GM19463 (cell line): ENCODE data around the gene OR2A5.
"Not testable (repeated sequence)": the region's sequence is repeated elsewhere in the genome, so short reads cannot be mapped to it uniquely, and the experiment has no call there.

Experiments
- ATAC-seq: cut with Tn5 transposase; IDR thresholded peaks from one replicate; pipeline ENCODE4 v1.9.1; 2021; ENCODE audit warnings: mild to moderate bottlenecking, moderate library complexity; ENCODE audit not compliant: unreplicated experiment

The OR2A5 gene

GRCh38 chr7:144048648-144049047 is at the start of gene OR2A5:
OR2A5 (plus strand) TSS chr7:144048948; CDS start chr7:144050402, 1,454 bp downstream.
- no peak for ATAC-seq

GRCh38 chr7:144000020-144000419 is 48.7 kb upstream of the OR2A5 start, which contains the start of gene OR6B1:
OR6B1 (plus strand) TSS chr7:144000320; CDS start chr7:144003997, 3,677 bp downstream.
- ATAC-seq: no peak

- no peak for ATAC-seq
Observed at GRCh38 chr7:144001543-144001942, 47.2 kb upstream of the OR2A5 start.

- no peak for ATAC-seq
Observed at GRCh38 chr7:144004703-144005102, 44.0 kb upstream of the OR2A5 start.

- ATAC-seq: no peak
Observed at GRCh38 chr7:144006029-144006691, 42.6 kb upstream of the OR2A5 start.

GRCh38 chr7:144006692-144007042 is 42.1 kb upstream of the OR2A5 start:
- ATAC-seq: no peak

GRCh38 chr7:144009361-144009760 is 39.4 kb upstream of the OR2A5 start:
- no peak for ATAC-seq

- not testable (repeated sequence) for ATAC-seq
Observed at GRCh38 chr7:144010061-144010460, 38.7 kb upstream of the OR2A5 start.

GRCh38 chr7:144010821-144011220 is 37.9 kb upstream of the OR2A5 start:
- not testable (repeated sequence) for ATAC-seq

GRCh38 chr7:144011458-144012230 is 37.1 kb upstream of the OR2A5 start:
- ATAC-seq: no peak

- ATAC-seq: no peak
Observed at GRCh38 chr7:144018065-144018464, 30.7 kb upstream of the OR2A5 start.

- ATAC-seq: no peak
Observed at GRCh38 chr7:144019457-144019856, 29.3 kb upstream of the OR2A5 start.

GRCh38 chr7:144020340-144020739 is 28.4 kb upstream of the OR2A5 start:
- no peak for ATAC-seq

- ATAC-seq: no peak
Observed at GRCh38 chr7:144022169-144022568, 26.6 kb upstream of the OR2A5 start.

GRCh38 chr7:144023171-144023827 is 25.4 kb upstream of the OR2A5 start:
- no peak for ATAC-seq

GRCh38 chr7:144024213-144024612 is 24.5 kb upstream of the OR2A5 start:
- ATAC-seq: no peak

GRCh38 chr7:144026203-144026883 is 22.4 kb upstream of the OR2A5 start:
- no peak for ATAC-seq

- no peak for ATAC-seq
Observed at GRCh38 chr7:144027070-144027469, 21.7 kb upstream of the OR2A5 start.

- ATAC-seq: peak; percentile 52
Observed at GRCh38 chr7:144027974-144028373, 20.8 kb upstream of the OR2A5 start.

- ATAC-seq: no peak
Observed at GRCh38 chr7:144028547-144028946, 20.2 kb upstream of the OR2A5 start.

- ATAC-seq: no peak
Observed at GRCh38 chr7:144032516-144032915, 16.2 kb upstream of the OR2A5 start.
